SKM-1 treated with dmso at 0.1 percent for 144 hours (cell line): Measurements from ENCODE around the gene UBASH3B.

ENCODE experiments used
- DNase-seq: peaks from one replicate; lab custom pipeline; 2025; ENCODE audit not compliant: unreplicated experiment; lab: John Stamatoyannopoulos, UW

Gene UBASH3B

DNA sequence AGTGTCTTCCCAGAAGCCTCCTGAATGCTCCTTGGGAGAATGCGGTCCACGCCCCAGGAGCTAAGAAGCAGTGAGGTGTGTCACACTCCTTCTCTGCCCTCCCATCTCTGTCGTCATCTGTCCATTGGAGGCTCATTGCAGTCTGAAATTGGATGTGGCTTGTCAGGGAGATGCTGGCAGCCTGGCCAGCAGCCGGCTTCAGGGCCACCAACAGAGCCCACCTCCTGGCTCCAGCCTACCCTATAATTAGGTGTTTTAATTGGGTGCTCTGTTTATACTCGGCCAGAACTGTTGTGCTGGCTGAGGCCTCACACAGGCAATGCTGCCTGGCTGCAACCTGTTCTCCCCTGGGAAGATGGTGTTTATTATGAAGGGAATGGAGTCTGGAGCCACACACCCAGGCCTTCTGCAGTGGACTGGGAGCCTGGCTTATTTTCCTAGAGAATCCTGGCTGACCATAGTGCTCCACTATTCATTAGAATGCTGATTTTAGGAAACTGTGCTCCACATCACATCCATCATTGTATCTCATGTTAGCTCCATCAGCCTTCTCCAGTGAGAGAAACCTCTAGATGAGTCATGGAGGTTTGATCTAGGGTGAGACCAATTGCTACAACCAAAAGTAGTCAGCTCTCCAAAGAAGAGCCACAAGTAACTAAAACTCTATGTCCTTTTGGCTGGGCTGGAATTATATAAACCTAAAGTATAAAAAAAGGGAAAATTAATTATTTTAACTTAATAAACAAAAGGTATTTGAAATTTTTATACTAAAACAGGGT, 96.0 kb downstream of the UBASH3B start:
- DNase-seq: no peak

DNA sequence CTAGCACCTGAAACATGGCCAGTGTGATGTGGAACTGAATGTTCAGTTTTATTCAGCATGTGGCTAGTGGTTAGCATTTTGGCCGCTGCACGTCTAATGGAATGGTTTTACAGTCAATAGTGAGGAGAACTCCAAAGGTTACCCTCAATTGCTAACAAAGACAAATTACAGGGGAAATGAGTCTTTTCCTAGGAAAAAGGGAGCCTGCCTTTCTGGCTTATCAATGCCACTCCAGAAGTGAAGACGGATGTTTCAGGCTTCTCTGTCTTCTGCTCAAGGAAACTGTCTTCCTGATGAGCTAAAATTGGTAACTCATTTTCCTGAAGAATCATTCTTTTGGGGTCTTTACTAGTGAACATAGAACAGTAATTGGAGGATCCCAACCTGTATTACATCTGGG, 98.5 kb downstream of the UBASH3B start:
- no peak for DNase-seq

DNA sequence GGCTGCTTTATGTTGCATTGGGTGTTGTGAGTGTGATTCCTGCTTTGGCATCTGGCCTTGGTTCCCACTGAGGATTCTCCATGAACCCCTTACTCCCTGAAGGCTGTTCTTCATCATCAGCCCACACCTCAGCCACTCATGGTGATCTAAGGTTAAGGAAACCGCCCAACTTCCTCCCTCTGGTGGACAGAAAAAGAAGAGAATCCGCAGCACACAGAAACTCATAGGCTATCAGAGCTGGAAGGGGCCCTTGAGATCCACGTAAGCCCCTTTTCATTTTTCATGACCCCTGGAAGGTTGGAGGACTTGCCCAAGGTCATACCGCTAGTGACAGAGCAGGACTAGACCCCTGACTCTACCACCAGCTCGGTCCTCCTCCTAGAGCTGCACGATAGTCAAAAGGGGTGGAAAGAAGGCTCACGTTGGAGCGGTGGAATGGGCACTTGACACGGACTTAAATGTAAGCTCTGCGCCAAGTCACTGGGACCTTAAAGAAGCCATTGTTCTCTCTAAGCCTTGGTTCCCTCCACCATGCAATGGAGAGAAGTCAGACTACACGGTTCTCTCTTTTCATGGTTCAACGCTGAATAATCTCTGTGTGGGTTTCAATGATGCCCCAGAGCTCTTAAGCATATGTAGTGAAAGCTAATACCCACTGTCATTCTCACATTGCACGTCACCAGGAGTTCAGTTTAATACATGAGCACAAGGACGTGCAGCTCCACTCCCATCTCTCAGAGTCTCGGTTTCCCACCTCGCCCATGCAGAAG, 99.2 kb downstream of the UBASH3B start:
- DNase-seq: peak; percentile 24

DNA sequence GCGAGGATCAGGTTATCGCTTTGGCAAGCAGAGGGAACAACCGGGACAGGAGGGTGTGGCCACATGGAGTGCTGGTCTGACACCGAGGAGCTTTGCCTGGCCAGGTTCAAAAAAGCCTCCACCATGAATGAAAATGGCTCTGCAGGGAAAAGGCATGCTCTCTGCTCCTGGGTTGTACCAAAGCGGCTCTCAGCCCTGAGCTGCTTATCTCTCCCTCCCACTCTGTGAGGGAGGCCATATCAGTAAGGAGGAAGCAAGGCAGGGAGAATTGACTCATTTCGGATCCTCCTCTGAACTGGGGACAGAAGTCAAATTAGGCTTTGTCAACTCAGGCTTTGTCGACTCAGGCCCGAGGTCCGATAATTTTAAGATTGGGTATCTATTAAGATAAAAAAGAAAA, 99.9 kb downstream of the UBASH3B start:
- no peak for DNase-seq

DNA sequence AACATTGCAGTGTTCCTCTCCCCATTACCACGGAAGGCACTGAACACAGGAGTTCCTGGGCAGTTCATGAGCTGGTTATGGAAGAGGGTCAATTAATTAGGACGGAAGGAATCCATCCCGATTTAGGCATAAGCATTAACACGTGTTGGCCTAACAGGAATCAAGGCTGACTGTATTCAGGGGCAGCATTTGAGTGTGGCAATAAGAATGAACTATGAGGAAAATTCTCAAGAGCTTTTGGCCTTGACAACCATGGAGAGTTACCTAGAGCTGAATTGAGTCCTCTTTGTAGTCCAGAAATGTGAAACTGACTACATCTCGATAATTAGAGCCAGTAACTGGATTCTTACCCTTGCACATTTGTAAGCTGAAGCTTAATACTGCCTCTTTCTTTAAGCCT, 100.4 kb downstream of the UBASH3B start:
- DNase-seq: no peak

DNA sequence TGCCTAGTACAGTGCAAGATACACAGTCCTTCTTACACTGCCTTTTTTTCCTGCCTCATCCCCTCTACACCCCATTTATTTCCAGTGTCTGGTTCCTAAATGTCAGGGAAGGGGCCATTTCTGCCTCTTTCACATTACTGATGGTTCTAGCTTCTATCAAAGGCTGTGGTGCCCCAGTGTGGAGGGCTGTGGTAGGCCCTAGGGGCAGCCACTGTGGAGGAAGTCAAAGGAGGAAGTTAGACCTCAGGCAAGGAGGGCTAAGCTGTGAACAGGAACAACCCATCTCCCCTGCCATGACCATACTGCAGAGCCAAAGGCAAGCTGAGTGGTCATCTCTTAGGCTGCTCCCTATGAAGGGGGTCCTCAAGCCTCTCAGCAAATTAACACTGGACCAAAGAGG, 100.9 kb downstream of the UBASH3B start:
- DNase-seq: peak; percentile 97

DNA sequence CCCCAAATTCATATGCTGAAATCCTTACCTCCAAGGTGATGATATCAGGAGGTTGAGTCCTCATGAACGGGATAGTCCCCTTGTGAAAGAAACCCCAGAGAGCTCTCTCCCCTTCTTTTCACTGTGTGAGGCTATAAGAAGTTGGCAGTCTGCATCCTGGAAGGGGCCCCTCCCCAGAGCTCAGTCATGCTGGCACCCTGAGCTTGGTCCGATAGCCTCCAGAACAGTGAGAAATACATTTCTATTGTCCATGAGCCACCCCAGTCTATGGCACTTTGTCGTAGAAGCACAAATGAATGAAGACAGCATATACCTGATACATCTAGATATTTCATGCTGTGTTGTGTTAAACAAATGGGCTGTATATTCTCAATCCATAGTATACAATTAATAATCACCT, 101.7 kb downstream of the UBASH3B start:
- no peak for DNase-seq

DNA sequence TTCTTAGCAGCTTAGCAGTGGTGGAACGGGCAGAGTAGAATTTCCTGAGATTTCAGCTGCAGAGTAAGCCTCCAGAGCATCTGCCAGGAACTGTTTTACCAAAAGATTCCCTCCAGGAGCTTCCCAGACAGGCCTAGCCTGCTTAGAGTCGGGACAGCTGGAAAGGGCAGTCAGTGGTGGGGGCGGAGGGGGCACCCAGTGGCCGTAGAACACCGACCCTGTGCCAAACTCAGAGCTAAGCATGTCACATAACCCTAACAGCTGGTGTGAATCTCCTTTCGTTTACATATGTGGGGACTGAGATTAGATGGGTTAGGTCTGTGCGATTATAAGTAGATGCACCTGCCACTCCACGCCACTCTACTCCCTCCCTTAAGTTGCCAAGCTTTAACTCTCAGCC, 102.8 kb downstream of the UBASH3B start:
- no peak for DNase-seq

DNA sequence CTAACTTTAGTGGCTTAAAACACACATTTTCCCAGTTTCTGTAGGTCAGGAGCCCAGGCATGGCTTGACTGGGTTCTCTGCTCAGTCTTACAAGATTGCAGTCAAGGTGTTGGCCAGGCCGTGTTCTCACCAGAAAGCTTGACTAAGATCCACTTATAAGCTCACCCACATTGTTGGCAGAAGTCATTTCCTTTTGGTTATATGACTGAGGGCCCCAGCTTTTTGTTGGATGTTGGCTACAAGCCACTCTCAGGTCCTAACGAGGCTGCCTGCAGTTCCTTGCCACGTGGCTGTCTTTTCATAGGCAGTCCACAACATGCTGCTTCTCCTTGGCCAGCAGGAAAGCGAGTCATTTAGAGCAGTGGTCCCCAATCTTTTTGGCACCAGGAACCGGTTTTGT, 103.5 kb downstream of the UBASH3B start:
- no peak for DNase-seq

DNA sequence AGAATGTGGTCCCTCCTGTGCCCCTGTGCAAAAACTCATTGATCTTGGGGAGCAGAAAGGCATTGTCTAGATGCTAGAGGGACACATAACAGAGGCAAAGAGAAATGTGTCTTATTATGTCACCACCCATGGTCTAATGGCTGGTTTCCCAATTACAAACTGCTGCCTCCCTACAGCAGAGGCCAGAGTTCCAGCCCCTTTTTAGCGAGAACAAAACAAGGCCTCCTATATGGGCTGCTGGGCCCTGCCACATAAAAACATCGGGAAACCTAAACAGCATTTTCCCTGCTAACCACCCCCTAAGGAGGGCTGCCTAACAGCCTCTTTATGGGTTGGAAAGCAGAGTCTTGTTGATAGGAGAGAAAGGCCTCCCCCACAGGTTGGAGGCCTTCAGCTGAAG, 107.6 kb downstream of the UBASH3B start:
- no peak for DNase-seq

DNA sequence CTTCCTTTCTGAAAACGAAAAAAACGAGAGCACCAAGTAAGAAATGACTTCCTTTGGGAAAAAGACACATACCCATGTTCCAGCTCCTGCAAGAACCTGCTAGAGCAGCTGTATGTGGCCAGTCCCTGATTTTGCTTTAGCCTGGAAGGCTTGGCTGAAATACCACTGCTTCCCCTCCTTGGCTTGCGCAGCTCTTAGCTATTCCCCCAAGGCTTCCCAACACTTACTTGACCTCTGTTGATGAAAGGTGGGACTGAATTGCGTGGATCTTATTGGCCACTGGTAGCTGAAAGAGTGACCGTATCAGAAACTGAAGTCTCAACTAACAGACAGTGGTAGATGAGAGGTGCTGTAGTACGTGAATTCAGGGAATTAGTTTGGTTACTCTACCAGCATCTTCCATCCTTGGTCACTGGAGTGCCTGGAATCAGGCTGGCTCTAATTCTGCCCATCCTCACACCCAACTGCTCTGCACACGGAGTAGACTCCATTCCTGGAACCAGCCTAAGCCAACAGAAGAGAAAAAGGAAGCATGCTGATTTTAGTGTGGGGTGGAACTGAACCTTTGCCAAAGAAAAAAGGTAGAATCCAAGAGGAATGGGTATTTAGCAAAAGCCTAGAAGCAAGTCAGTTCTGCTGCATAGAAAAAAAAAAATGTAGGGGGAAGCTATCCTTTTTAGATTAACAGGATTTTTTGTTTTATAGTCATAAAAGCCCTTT, 109.0 kb downstream of the UBASH3B start:
- DNase-seq: no peak

DNA sequence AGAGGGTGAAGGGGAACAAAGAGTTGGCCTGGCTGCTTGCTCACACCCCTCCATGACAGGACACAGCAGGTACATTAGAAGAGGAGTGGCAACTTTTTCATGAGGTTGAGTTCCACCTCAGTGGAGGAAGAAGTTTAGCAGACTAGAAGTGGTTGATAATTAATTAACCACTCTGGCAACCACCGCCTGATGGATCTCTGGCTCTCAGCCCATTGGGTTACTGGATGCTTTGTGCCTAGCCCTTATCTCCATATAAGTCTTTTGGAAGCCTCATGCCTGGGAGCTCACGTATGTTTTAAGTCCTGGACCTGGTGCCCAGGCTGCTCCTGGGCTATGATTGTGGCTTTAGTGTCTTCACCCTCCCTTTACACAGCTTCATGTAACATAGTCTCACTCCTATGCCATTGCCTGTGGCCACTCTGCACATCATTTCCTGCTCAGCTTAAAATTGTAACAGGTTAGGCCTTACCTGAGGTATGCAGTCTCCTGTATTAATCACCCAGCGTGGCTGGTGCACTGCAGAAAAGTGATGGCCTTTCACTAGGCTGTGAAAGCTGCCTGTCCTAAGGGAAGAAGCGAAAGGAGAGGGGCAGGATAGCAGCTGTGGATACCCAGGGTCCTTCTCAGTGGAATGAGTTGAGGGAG, 110.1 kb downstream of the UBASH3B start:
- DNase-seq: no peak

DNA sequence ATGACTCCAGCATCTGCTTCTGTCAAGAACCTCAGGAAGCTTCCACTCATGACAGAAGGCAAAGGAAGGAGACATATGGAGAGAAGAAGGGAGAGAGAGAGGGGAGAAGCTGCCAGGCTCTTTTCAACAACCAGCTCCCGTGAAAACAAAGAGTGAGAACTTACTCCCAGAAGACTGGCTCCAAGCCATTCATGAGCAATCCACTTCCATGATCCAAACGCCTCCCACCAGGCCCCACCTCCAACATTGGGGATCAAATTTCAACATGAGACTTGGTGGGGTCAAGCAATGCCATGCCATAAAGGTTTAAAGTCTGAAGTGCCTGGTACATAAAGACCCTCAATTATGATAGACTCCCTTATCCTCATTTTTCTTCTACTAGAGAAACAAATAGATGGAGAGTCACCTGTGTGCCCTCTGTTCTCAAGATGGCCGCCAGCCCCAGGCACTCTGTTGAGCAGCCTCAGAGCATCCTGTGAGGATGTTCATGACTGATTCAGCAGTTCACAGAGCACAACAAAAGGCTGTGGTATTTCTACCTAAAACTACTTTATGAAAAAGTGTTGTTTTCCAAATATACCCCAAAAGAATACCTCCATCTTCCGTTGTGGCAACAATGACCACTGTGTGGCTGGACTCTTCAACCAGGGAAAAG, 113.7 kb downstream of the UBASH3B start:
- DNase-seq: no peak

DNA sequence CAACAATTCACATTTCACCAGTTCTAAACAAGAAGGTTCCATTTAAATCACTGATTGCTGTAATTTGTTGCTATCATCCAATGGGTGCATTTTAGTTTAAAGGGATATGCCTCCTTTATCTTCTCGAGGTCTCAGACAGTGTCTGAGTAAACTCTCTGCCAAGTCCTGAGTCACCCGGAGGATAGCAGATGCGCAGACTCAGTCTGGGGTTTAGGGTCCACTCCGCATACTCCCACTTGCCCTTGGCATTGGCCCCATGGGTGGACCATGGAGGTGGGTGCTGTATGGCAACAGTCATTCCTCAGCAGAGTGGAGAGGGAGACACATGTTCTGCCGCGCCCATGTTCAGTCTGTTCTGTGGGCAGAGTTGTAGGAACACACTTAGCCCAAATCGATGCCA, 117.4 kb downstream of the UBASH3B start:
- no peak for DNase-seq

DNA sequence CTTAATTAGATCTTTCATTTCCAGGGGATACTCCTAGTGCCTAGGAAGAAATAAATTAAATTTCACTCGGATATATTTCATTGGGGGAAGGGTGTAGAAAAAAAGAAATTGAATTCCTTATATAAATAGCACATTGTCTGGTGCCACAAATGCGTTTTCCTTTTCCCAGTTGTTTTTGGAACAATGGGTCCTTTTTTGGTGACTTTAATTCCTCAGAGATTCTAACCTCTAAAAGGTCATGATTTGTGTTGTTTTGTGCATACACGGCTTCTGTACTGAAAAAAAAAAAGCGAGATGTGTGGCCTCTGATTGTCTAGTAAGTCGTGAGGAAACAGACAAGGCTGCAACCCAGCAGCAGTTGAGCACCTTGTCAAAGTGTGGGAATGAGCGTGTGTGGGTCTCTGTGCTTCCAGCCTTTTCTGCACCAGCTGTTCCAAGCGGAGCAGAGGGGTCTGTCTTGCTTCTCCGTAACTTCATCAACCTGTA, 118.3 kb downstream of the UBASH3B start:
- no peak for DNase-seq

DNA sequence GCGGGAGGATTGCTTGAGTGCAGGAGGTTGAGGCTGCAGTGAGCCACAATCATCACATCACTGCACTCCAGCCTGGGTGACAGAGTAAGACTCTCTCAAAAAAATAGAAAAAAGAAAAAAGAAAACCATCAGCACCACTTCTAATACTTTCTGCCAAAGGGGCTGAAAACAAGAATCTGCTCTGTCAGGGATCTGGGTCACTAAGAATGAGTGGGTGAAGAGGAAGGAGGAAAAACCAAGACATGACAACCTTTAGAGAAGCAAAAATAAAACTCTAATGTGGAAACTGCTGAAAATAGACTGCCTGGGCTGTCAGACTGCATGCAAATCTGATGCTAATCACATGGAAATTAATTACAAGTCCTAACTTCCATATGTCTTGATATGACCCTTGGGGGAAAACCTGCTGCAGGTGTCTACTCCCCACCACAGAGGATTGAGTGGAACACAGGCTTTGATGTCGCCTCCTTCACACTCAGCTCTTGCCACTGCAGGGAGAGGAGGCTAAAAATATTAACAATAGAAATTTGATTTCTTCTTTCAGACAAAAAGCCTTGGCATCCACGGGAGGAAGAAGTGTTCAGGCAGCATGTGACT, 120.3 kb downstream of the UBASH3B start:
- no peak for DNase-seq

DNA sequence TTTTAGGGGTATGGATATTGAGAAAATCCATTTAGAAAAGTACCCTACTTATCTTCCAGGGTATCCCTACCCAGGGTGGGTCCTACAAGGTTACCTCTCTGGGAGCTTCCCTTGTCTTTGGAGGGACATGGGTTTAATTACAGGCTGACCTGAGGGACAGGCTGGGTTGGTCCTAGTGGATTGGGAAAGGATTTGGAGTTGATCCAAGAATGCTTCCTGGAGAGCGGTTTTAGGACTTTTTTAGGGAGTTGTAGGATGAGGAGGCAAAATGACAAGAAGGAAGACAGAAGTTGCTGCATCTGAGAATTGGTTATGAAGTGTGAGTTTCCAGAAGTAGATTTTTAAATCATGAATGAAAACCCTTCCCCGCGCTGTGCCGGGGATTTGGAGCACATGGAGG, 121.0 kb downstream of the UBASH3B start:
- no peak for DNase-seq

DNA sequence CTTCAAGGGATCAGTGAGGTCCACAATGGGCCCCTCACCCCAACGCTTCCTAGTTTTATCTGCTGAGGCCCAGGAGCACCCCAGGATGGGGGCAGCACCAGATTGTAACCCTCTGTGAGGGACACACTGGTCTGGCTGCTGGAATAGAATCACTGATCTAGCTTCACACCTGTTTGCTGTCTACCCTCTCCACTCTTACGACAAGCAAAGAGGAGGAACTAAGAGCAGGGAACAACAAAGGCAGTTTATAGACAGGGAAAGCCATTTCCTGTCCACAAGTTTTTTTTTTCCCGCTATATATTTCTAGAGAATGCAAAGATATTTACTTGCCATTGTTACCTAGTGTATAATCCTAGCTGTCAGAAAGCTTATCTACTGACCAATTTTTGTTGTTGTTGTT, 121.8 kb downstream of the UBASH3B start:
- DNase-seq: no peak

DNA sequence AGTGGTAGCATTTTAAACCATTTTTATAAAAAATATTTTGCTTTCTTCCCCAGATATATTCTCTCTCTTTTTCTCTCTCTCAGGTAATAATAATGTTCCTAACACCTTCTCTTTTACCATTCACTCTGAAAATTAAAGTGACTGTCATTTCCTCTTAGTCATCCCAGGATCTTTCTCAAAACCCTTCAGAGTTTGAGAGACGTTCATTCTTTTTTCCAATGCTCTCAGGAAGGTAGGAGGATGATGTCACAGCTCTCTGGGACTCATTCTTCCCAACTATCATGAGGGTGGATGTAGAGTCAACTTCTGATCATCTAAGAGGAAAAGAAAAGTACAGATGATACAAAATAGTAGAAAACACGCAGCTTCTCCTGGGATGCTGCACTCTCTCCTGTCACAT, 122.6 kb downstream of the UBASH3B start:
- no peak for DNase-seq

DNA sequence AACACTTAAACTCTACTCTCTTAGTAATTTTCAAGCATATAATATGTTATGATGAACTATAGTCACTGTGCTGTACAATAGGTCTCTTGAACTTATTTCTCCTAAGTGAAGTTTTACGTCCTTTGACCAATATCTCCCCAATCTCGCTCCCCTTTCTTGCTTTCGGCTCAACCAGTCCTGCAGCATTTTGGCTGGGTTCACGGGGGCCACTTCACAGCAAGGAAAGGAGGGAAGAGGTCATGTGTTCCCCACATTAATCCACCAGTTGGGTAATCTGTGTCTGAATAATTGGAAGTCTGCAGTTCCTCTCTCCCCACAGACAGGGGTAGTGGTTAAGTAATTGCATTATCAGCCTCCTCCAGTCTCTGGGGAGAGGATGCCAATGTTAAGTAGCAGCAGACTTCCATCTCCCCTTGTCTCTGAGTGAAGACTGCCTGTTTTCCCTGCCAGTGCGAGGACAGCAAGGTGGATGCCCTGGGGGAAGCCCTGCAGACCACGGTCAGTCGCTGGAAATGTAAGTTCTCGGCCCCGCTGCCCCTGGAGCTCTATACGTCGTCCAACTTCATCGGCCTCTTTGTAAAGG, 123.6 kb downstream of the UBASH3B start:
- peak; percentile 70 for DNase-seq
